A549 (cell line): ENCODE data around the gene BCL10. TPM values are rescaled to one million over a fixed set of nuclear protein-coding genes. Genes with fewer than 3 reads are reported as not detected.

Experiments used
- ATAC-seq, 2 experiments: fragments of 200-7000 bp in 1 of 2; fragments of >200 bp in 1 of 2; cut with Nextera tagmentation in 1 of 2; cut with Tn5 transposase in 1 of 2; 3 replicates each; pipeline versions ENCODE4 v1.8.0 to v1.9.1; 2018 to 2020; ENCODE audit warnings: mild to moderate bottlenecking in 1 of 2, moderate library complexity in 1 of 2
- CTCF ChIA-PET: fragments of 300-600 bp; sonication (Branson Sonifier 250); formaldehyde crosslinking; extraction: SDS; loops from one replicate; lab custom pipeline; 2021; ENCODE audit warnings: antibody characterized with exemption, inconsistent platforms; lab: Yijun Ruan, JAX
- POLR2A ChIA-PET: fragments of 350-600 bp; formaldehyde crosslinking; extraction: SDS; loops from one replicate; lab custom pipeline; 2021; ENCODE audit warnings: antibody characterized with exemption, inconsistent platforms; lab: Yijun Ruan, JAX
- DNase-seq, 2 experiments: peaks; one replicate each; pipeline versions ENCODE4 v3.0.0 to v3.0.0-alpha.2; 2011 to 2016; ENCODE audit warnings: low read depth in 1 of 2, low spot score in 1 of 2
- FAIRE-seq: peaks from 2 replicates; lab custom pipeline; 2011; peaks lifted over from hg19 to GRCh38; lab: Jason Lieb, UNC
- H3K27ac ChIP-seq, 2 experiments: fragments of >200 bp; sonication (Bioruptor Twin); formaldehyde crosslinking; 3 replicates each; pipeline ENCODE4 v1.5.1; 2016 to 2017
- H3K4me1 ChIP-seq: fragments of >200 bp; sonication (Bioruptor Twin); formaldehyde crosslinking; 3 replicates; pipeline ENCODE4 v1.6.1; 2016
- H3K4me2 ChIP-seq: fragments of >200 bp; sonication (Bioruptor Twin); formaldehyde crosslinking; 3 replicates; pipeline ENCODE4 v1.6.1; 2016
- H3K4me3 ChIP-seq: fragments of >200 bp; sonication (Bioruptor Twin); formaldehyde crosslinking; 3 replicates; pipeline ENCODE4 v1.5.1; 2016
- H3K9me3 ChIP-seq: fragments of >200 bp; sonication (Bioruptor Twin); formaldehyde crosslinking; 3 replicates; pipeline ENCODE4 v1.6.1; 2016
- CBX2 ChIP-seq: fragments of 200-600 bp; sonication (generic); IDR thresholded peaks from 2 replicates; pipeline ENCODE4 v1.6.1; 2016; ENCODE audit warnings: low read depth, mild to moderate bottlenecking, borderline replicate concordance
- EHMT2 ChIP-seq: fragments of 200-600 bp; sonication (generic); IDR thresholded peaks from 2 replicates; pipeline ENCODE4 v1.6.1; 2016; ENCODE audit warnings: antibody characterized with exemption, low read depth, mild to moderate bottlenecking, moderate library complexity
- GATA3 ChIP-seq: IDR thresholded peaks from 2 replicates; pipeline ENCODE4 v1.6.1; 2012; ENCODE audit warnings: borderline replicate concordance
- HEYL ChIP-seq: fragments of 250-450 bp; sonication (Bioruptor Pico); IDR thresholded peaks from 2 replicates; pipeline ENCODE4 v1.8.0; 2021; ENCODE audit warnings: mild to moderate bottlenecking, moderate library complexity
- HOXA7 ChIP-seq: fragments of 250-450 bp; sonication (Bioruptor Pico); IDR thresholded peaks from 2 replicates; pipeline ENCODE4 v1.5.0; 2020; ENCODE audit warnings: mild to moderate bottlenecking, moderate library complexity
- HOXB5 ChIP-seq: fragments of 250-450 bp; sonication (Bioruptor Pico); IDR thresholded peaks from 2 replicates; pipeline ENCODE4 v1.5.0; 2020; ENCODE audit warnings: mild to moderate bottlenecking, moderate library complexity
- JUN ChIP-seq, 2 experiments: fragments of >200 bp; sonication (Bioruptor Twin); formaldehyde crosslinking; IDR thresholded peaks; 2 replicates in 1 of 2; 3 replicates in 1 of 2; pipeline ENCODE4 v1.6.1; 2016 to 2017
- JUNB ChIP-seq: fragments of >200 bp; sonication (Bioruptor Twin); formaldehyde crosslinking; IDR thresholded peaks from 2 replicates; pipeline ENCODE4 v1.6.1; 2016
- MAX ChIP-seq: IDR thresholded peaks from 2 replicates; pipeline ENCODE4 v1.6.1; 2012
- MAZ ChIP-seq: fragments of 150-350 bp; IDR thresholded peaks from 2 replicates; pipeline ENCODE4 v1.6.1; 2014; ENCODE audit warnings: antibody characterized with exemption, low read depth, low read length, borderline replicate concordance
- NPAS2 ChIP-seq: fragments of 250-450 bp; sonication (Bioruptor Pico); IDR thresholded peaks from 2 replicates; pipeline ENCODE4 v1.8.0; 2022; ENCODE audit warnings: mild to moderate bottlenecking, moderate library complexity, borderline replicate concordance
- PHF8 ChIP-seq: fragments of 200-600 bp; sonication (generic); IDR thresholded peaks from 2 replicates; pipeline ENCODE4 v1.6.1; 2016; ENCODE audit warnings: low read depth, mild to moderate bottlenecking, antibody characterized with exemption, moderate library complexity, borderline replicate concordance
- RAD21 ChIP-seq, 2 experiments: fragments of >200 bp in 1 of 2; sonication (Bioruptor Twin) in 1 of 2; formaldehyde crosslinking in 1 of 2; IDR thresholded peaks in 1 of 2; conservative IDR thresholded peaks in 1 of 2; 2 replicates in 1 of 2; 3 replicates in 1 of 2; pipeline ENCODE4 v1.6.1; 2012 to 2018; ENCODE audit warnings: inconsistent platforms in 1 of 2
- RNF2 ChIP-seq: fragments of 200-600 bp; sonication (generic); IDR thresholded peaks from 2 replicates; pipeline ENCODE4 v1.6.1; 2016; ENCODE audit warnings: low read depth, mild to moderate bottlenecking, antibody characterized with exemption, moderate library complexity, borderline replicate concordance
- TP53 ChIP-seq: fragments of 250-450 bp; sonication (Bioruptor Pico); IDR thresholded peaks from 2 replicates; pipeline ENCODE4 v1.5.0; 2021; ENCODE audit warnings: mild to moderate bottlenecking, moderate library complexity
- ZFP36 ChIP-seq: fragments of 450-650 bp; IDR thresholded peaks from 2 replicates; pipeline ENCODE4 v1.6.1; 2014; ENCODE audit warnings: borderline replicate concordance; ENCODE audit not compliant: partially characterized antibody
- WGBS: methylation state at CpG from one replicate; pipeline ENCODE4 v1.1.6; 2017; ENCODE audit errors: missing lambda C conversion rate; 5-methylcytosine and 5-hydroxymethylcytosine counted together
- polyA plus RNA-seq, 4 experiments: library from polyadenylated mRNA; depleted of rRNA in 3 of 4; stranded (reverse); fragments of >200 nt; fragmentation: RNase III in 1 of 4; extraction: RNeasy Plus Mini Kit Qiagen cat#74134 plus additional on column Dnase treatment in 1 of 4; gene quantifications; 2 replicates in 3 of 4; 3 replicates in 1 of 4; pipeline ENCODE4 v1.2.3, GENCODE V29; 2011 to 2017

BCL10 gene
- polyA plus RNA-seq, 2 of the 4 experiments (the other 2 are of a cell fraction), result 8.9 to 15.5 TPM

- FAIRE-seq (no peak), ATAC-seq (no peak)
- whole genome bisulfite sequencing, result 94% methylated on average over 2 of the region's 2 CpGs
- H3K4me1 ChIP-seq, result peaks cover 58% of the 10 kb centered on the region
- H3K4me2 ChIP-seq, result no peak overlapping the region
- no peak overlapping the region for H3K4me3 ChIP-seq
- no peak for TF ChIP-seq TP53 (CRISPR knock-in tag)
- TF ChIP-seq EHMT2, result no peak
- no peak for TF ChIP-seq JUN (IDR thresholded peaks at IDR 0.05)
- no peak for TF ChIP-seq JUNB
- TF ChIP-seq HOXB5 (CRISPR knock-in tag), result no peak
- TF ChIP-seq, all 56 proteins: peak for 0
- CTCF ChIA-PET, result interaction anchor here (1.4 to 3.0 kb wide), 2 partner anchors 8 to 260 kb away, joined by 3 to 18 read pairs; no protein-coding TSS in a partner anchor
- H3K27ac ChIP-seq, result no peak overlapping the region
- H3K9me3 ChIP-seq, result no peaks in the 10 kb centered on the region
- no peak for DNase-seq
- POLR2A ChIA-PET, result no interaction called here
Measured at GRCh38 chr1:85316321-85316720, 39.9 kb upstream of the BCL10 start.

- ATAC-seq (no peak), FAIRE-seq (no peak), DNase-seq (no peak)
- no peaks in the 10 kb centered on the region for H3K9me3 ChIP-seq
- ChIA-PET CTCF (interaction anchor here (3.0 kb wide), 1 partner anchor 7 kb away, joined by 18 read pairs; no protein-coding TSS in a partner anchor), POLR2A (no interaction called here)
- TF ChIP-seq HOXA7 (no peak), PHF8 (no peak), NPAS2 (CRISPR knock-in tag) (no peak), ZFP36 (no peak)
- H3K4me2 ChIP-seq, result no peak overlapping the region
- H3K4me1 ChIP-seq, result peaks cover 52% of the 10 kb centered on the region
- WGBS, result 91% methylated on average over 8 of the region's 8 CpGs
- H3K4me3 ChIP-seq, result no peak overlapping the region
- 0 out of 6 replicates have a peak overlapping the region, but pooled peaks of 1 of the 2 experiments have one; percentile 34 for H3K27ac ChIP-seq
Measured at GRCh38 chr1:85315789-85316188, 39.4 kb upstream of the BCL10 start.

GRCh38 chr1:85314726-85315125 is 38.3 kb upstream of the BCL10 start:
- ChIA-PET CTCF (interaction anchor here (0.6 to 1.8 kb wide), 2 partner anchors 30 to 378 kb away, joined by 3 to 7 read pairs; no protein-coding TSS in a partner anchor), POLR2A (no interaction called here)
- 0 out of 6 replicates have a peak, but pooled peaks of 1 of the 2 experiments have one; percentile 17 for ATAC-seq
- H3K9me3 ChIP-seq, result no peaks in the 10 kb centered on the region
- H3K4me1 ChIP-seq, result peaks cover 42% of the 10 kb centered on the region
- FAIRE-seq, result no peak
- TF ChIP-seq CBX2 (no peak), HEYL (CRISPR knock-in tag) (no peak), RNF2 (no peak)
- H3K4me2 ChIP-seq, result peak overlapping the region; percentile 54; the same call in 2 of the 3 replicates
- DNase-seq, result no peak
- H3K27ac ChIP-seq, result peak overlapping the region; percentile 61 to 78
- no peak overlapping the region for H3K4me3 ChIP-seq

GRCh38 chr1:85313888-85314696 is 37.7 kb upstream of the BCL10 start:
- DNase-seq (peak in 1 of 2 experiments; percentile 42), FAIRE-seq (no peak), ATAC-seq (peak; percentile 71 to 90)
- Histone ChIP-seq H3K4me2 (peak overlapping the region; percentile 54), H3K4me1 (peaks cover 38% of the 10 kb centered on the region), H3K4me3 (no peak overlapping the region), H3K9me3 (no peaks in the 10 kb centered on the region), H3K27ac (peak overlapping the region; percentile 61 to 78)
- TF ChIP-seq GATA3 (peak; percentile 31; the same call in 1 of the 2 replicates), MAZ (no peak), MAX (peak; percentile 24; the same call in 1 of the 2 replicates), RAD21 (conservative IDR thresholded peaks at IDR 0.05 in 1 of 2, IDR thresholded peaks at IDR 0.05 in 1 of 2) (0 out of 5 replicates have a peak, but pooled peaks of 1 of the 2 experiments have one; percentile 2)
- WGBS, result 26% methylated on average over 3 of the region's 3 CpGs
- CTCF ChIA-PET, result interaction anchor here (0.6 to 1.8 kb wide), 3 partner anchors 30 to 378 kb away, joined by 3 to 7 read pairs (median 3); no protein-coding TSS in a partner anchor
- POLR2A ChIA-PET, result interaction anchor here (1.1 kb wide), 1 partner anchor 315 kb away, joined by 3 read pairs; no protein-coding TSS in a partner anchor
